ENCODE measurements around the gene SYT1. TPM values are rescaled to one million over a fixed set of nuclear protein-coding genes. Genes with fewer than 3 reads are reported as not detected.

The SYT1 gene
- polyA plus RNA-seq, 3 donors, result 0.72 TPM; not detected in 2

GRCh38 chr12:79200176-79200575 is 335.6 kb downstream of the SYT1 start:
- Histone ChIP-seq H3K27ac (ENCODE audit: low read depth in 1 of 2, low read length in 2 of 2) (no peak overlapping the region), H3K4me2 (replicated peaks; ENCODE audit: extremely low read depth, low read length, poor library complexity, severe bottlenecking) (no peak overlapping the region), H3K79me2 (ENCODE audit: insufficient read depth, low read length) (no peaks in the 10 kb centered on the region), H3K9ac (ENCODE audit: insufficient read depth, low read length, poor library complexity, severe bottlenecking) (no peak overlapping the region), H3K27me3 (ENCODE audit: control insufficient read depth in 2 of 2, insufficient read depth in 2 of 2, low read length in 2 of 2) (no peaks in the 10 kb centered on the region), H3K4me3 (replicated peaks in 1 of 3; ENCODE audit: low read depth in 2 of 3, low read length in 3 of 3) (no peak overlapping the region), H3K36me3 (replicated peaks in 1 of 2; ENCODE audit: control insufficient read depth in 1 of 2, insufficient read depth in 2 of 2, low read length in 2 of 2) (no peaks in the 10 kb centered on the region), H4K20me1 (ENCODE audit: insufficient read depth, low read length) (no peaks in the 10 kb centered on the region), H3K9me3 (replicated peaks in 1 of 2; ENCODE audit: control insufficient read depth in 1 of 2, insufficient read depth in 1 of 2, low read length in 2 of 2) (no peaks in the 10 kb centered on the region), H3K4me1 (ENCODE audit: control insufficient read depth in 1 of 2, insufficient read depth in 2 of 2, low read length in 2 of 2) (no peaks in the 10 kb centered on the region), H2AFZ (ENCODE audit: insufficient read depth, low read depth, low read length, poor library complexity, severe bottlenecking) (no peak overlapping the region)
- no peak for DNase-seq
- no peaks in the 10 kb centered on the region for H3K4me1 Mint-ChIP-seq
- no peak overlapping the region for H3K4me3 Mint-ChIP-seq
- H3K36me3 Mint-ChIP-seq, result no peaks in the 10 kb centered on the region
- intact Hi-C loops (cut with micrococcal nuclease), result no loop called here
- no peak for TF ChIP-seq CTCF (IDR thresholded peaks at IDR 0.05)
- H3K27ac Mint-ChIP-seq, result no peak overlapping the region
- H3K27me3 Mint-ChIP-seq (ENCODE audit: low read depth in 3 of 3), result no peaks in the 10 kb centered on the region
- H3K9me3 Mint-ChIP-seq, result peaks cover 0 to 2% (median 0%) of the 10 kb centered on the region in 7 donors
- WGBS (ENCODE audit: insufficient coverage), result no CpG with 5 or more reads among the region's 2 CpGs

DNA sequence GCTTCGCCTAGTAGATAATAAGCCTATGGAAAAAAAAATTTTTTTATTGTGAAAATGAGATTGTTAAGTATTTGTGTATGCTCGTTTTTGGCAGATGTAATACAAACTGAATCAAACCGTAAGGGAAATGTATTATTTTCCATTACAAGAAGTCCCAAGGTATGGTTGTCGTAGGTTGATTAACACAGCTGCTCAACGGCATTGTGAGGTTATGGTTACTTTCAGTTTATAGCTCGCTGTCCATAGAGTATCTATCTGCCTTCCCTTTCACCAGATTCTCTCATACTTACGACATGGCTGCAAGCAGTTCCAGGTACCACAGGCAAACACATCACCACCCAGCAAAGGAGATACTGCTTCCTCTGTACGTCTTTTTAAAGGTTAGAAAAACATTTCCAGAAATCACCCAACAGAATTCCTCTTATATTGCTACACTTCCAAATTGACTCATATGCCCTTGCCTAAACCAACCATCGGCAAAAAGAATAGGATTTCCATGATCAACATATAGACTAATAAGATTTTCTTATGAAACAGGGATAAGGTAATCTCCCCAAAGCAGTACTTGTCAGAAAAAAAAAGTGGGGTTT is 338.6 kb downstream of the SYT1 start:
- no peaks in the 10 kb centered on the region for H3K27me3 Mint-ChIP-seq (ENCODE audit: low read depth in 3 of 3)
- no peak for TF ChIP-seq CTCF (IDR thresholded peaks at IDR 0.05)
- H3K79me2 ChIP-seq (ENCODE audit: insufficient read depth, low read length), result no peaks in the 10 kb centered on the region
- H3K9me3 Mint-ChIP-seq, result peaks cover 0 to 4% (median 0%) of the 10 kb centered on the region in 7 donors
- no peaks in the 10 kb centered on the region for H3K4me1 ChIP-seq (ENCODE audit: control insufficient read depth in 1 of 2, insufficient read depth in 2 of 2, low read length in 2 of 2)
- H3K9me3 ChIP-seq (replicated peaks in 1 of 2; ENCODE audit: control insufficient read depth in 1 of 2, insufficient read depth in 1 of 2, low read length in 2 of 2), result no peaks in the 10 kb centered on the region
- no peak overlapping the region for H3K4me3 Mint-ChIP-seq
- H4K20me1 ChIP-seq (ENCODE audit: insufficient read depth, low read length), result no peaks in the 10 kb centered on the region
- H3K27ac Mint-ChIP-seq, result no peak overlapping the region
- H3K4me2 ChIP-seq (replicated peaks; ENCODE audit: extremely low read depth, low read length, poor library complexity, severe bottlenecking), result no peak overlapping the region
- DNase-seq, result no peak
- H3K27me3 ChIP-seq (ENCODE audit: control insufficient read depth in 2 of 2, insufficient read depth in 2 of 2, low read length in 2 of 2), result no peaks in the 10 kb centered on the region
- WGBS (ENCODE audit: insufficient coverage), result 100% methylated on average over 1 of the region's 9 CpGs
- no peak overlapping the region for H3K9ac ChIP-seq (ENCODE audit: insufficient read depth, low read length, poor library complexity, severe bottlenecking)
- no peak overlapping the region for H3K27ac ChIP-seq (ENCODE audit: low read depth in 1 of 2, low read length in 2 of 2)
- H3K36me3 ChIP-seq (replicated peaks in 1 of 2; ENCODE audit: control insufficient read depth in 1 of 2, insufficient read depth in 2 of 2, low read length in 2 of 2), result no peaks in the 10 kb centered on the region
- no peaks in the 10 kb centered on the region for H3K36me3 Mint-ChIP-seq
- H2AFZ ChIP-seq (ENCODE audit: insufficient read depth, low read depth, low read length, poor library complexity, severe bottlenecking), result no peak overlapping the region
- H3K4me1 Mint-ChIP-seq, result no peaks in the 10 kb centered on the region
- H3K4me3 ChIP-seq (replicated peaks in 1 of 3; ENCODE audit: low read depth in 2 of 3, low read length in 3 of 3), result no peak overlapping the region
- intact Hi-C loops (cut with micrococcal nuclease), result no loop called here

Data from CD14-positive monocyte (primary cell).